DOHH2 (cell line): ENCODE measurements around the gene ZNF282.
A peak's percentile ranks its signal among the peaks of the same experiment; 100 is the strongest.

Experiments
- H3F3A ChIP-seq: fragments of 200-600 bp; sonication (generic), shearing (Covaris generic); 2 replicates; pipeline ENCODE4 v1.6.0; 2016; ENCODE audit warnings: antibody characterized with exemption, mild to moderate bottlenecking; ENCODE audit not compliant: control insufficient read depth, insufficient read depth
- H3K27ac ChIP-seq: fragments of 200-600 bp; sonication (generic); 2 replicates; pipeline ENCODE4 v1.5.1; 2014; ENCODE audit warnings: low read depth, mild to moderate bottlenecking, low read length, moderate library complexity
- H3K27me3 ChIP-seq: fragments of 200-600 bp; sonication (generic); 2 replicates; pipeline ENCODE4 v1.6.1; 2014; ENCODE audit warnings: mild to moderate bottlenecking, low read length, mixed read lengths; ENCODE audit not compliant: control insufficient read depth
- H3K36me3 ChIP-seq: fragments of 200-600 bp; sonication (generic); 2 replicates; pipeline ENCODE4 v1.6.1; 2014; ENCODE audit warnings: mild to moderate bottlenecking, low read length, moderate library complexity, mixed read lengths; ENCODE audit not compliant: control insufficient read depth
- H3K4me1 ChIP-seq: fragments of 200-600 bp; sonication (generic); 2 replicates; pipeline ENCODE4 v1.6.1; 2014; ENCODE audit warnings: mild to moderate bottlenecking, low read length, mixed read lengths; ENCODE audit not compliant: control insufficient read depth
- H3K4me2 ChIP-seq: fragments of 200-600 bp; sonication (generic); 2 replicates; pipeline ENCODE4 v1.6.0; 2014; ENCODE audit warnings: mild to moderate bottlenecking, low read length, moderate library complexity
- H3K4me3 ChIP-seq: fragments of 200-600 bp; sonication (generic); 2 replicates; pipeline ENCODE4 v1.5.1; 2014; ENCODE audit warnings: mild to moderate bottlenecking, low read length, mixed read lengths
- H3K79me2 ChIP-seq: fragments of 200-600 bp; sonication (generic); 2 replicates; pipeline ENCODE4 v1.6.1; 2014; ENCODE audit warnings: mild to moderate bottlenecking, low read length, mixed read lengths; ENCODE audit not compliant: control insufficient read depth
- H3K9me2 ChIP-seq: fragments of 200-600 bp; sonication (generic); replicated peaks from 2 replicates; pipeline ENCODE4 v1.6.1; 2014; ENCODE audit warnings: mild to moderate bottlenecking, low read length, mixed read lengths; ENCODE audit not compliant: control insufficient read depth
- H3K9me3 ChIP-seq: fragments of 200-600 bp; sonication (generic); 2 replicates; pipeline ENCODE4 v1.6.1; 2014; ENCODE audit warnings: antibody characterized with exemption, low read length, mixed read lengths; ENCODE audit not compliant: control insufficient read depth, insufficient read depth
- H4K20me1 ChIP-seq: fragments of 200-600 bp; sonication (generic); 2 replicates; pipeline ENCODE4 v1.6.0; 2014; ENCODE audit warnings: low read depth, mild to moderate bottlenecking, antibody characterized with exemption, low read length, moderate library complexity; ENCODE audit not compliant: control insufficient read depth, insufficient read depth
- EZH2phosphoT487 ChIP-seq: fragments of 200-600 bp; sonication (generic); IDR thresholded peaks from 2 replicates; pipeline ENCODE4 v1.6.1; 2017; ENCODE audit warnings: borderline replicate concordance, mild to moderate bottlenecking, antibody characterized with exemption, low read length, moderate library complexity, mixed read lengths
- TF ChIP-seq, protein P1 (sequence below): fragments of 200-600 bp; sonication (generic); IDR thresholded peaks from one replicate; pipeline ENCODE4 v1.5.1; 2014; ENCODE audit warnings: antibody characterized with exemption, mild to moderate bottlenecking, low read depth, low read length; ENCODE audit not compliant: poor library complexity, severe bottlenecking

ZNF282 gene

DNA sequence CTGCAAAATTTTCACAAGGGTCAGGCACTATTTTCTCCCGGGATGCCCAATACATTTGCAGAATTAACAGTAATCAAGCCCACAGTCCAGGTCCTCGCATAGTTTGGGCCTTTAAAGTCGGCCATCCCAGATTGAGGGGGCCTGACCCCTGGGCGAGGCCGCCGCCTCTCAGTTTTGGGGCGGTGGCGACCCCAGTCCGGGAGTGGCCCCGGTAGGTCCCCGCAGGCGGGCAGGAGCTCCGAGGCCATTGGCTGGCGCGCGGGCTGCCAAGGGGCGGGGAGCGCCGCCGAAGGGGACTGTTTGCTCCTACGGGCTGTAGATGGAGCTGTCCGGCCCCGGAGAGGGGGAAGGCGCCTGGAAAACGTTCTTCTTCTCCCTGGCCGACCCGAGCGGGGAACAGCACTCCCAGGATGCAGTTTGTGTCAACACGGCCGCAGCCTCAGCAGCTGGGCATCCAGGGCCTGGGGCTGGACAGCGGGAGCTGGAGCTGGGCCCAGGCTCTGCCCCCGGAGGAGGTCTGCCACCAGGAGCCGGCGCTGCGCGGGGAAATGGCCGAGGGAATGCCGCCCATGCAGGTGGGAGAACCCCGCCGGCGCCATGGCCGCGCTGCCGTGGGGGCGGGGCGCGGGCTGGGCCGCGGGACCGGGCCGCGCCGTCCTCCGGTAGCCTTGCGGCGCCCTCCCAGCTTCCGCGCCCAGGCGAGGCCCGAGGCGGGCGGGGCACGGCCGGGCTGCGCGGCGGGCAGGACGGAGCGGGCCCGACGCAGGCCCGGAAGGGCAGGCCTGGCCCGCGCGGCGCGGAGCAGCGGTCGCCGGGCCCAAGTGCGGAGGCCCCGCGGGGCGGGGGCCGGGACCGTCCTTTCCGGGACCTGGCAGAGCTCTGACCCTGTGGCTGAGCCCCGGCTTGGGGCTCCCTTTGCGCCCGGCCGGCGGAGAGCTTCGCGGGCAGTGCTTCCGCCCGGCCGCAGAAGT is at the start of gene ZNF282:
TSS of gene ZNF282 (plus strand) at position 367 of the 971 bp plus-strand sequence. CDS start at position 411, 44 bp downstream.
- Histone ChIP-seq H3F3A (peaks cover 7% of the 10 kb centered on the region), H3K9me2 (no peaks in the 10 kb centered on the region), H3K36me3 (peaks cover 32% of the 10 kb centered on the region), H3K4me1 (peaks cover 30% of the 10 kb centered on the region), H3K27ac (peak within 1 kb of the TSS; percentile 63), H4K20me1 (no peaks in the 10 kb centered on the region), H3K79me2 (peaks cover 53% of the 10 kb centered on the region), H3K27me3 (no peaks in the 10 kb centered on the region), H3K4me3 (peak within 1 kb of the TSS; percentile 93), H3K9me3 (no peaks in the 10 kb centered on the region), H3K4me2 (peak within 1 kb of the TSS; percentile 93)
- TF ChIP-seq, protein P1, sequence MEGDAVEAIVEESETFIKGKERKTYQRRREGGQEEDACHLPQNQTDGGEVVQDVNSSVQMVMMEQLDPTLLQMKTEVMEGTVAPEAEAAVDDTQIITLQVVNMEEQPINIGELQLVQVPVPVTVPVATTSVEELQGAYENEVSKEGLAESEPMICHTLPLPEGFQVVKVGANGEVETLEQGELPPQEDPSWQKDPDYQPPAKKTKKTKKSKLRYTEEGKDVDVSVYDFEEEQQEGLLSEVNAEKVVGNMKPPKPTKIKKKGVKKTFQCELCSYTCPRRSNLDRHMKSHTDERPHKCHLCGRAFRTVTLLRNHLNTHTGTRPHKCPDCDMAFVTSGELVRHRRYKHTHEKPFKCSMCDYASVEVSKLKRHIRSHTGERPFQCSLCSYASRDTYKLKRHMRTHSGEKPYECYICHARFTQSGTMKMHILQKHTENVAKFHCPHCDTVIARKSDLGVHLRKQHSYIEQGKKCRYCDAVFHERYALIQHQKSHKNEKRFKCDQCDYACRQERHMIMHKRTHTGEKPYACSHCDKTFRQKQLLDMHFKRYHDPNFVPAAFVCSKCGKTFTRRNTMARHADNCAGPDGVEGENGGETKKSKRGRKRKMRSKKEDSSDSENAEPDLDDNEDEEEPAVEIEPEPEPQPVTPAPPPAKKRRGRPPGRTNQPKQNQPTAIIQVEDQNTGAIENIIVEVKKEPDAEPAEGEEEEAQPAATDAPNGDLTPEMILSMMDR, result peak; percentile 81
- TF ChIP-seq EZH2phosphoT487, result no peak

DNA sequence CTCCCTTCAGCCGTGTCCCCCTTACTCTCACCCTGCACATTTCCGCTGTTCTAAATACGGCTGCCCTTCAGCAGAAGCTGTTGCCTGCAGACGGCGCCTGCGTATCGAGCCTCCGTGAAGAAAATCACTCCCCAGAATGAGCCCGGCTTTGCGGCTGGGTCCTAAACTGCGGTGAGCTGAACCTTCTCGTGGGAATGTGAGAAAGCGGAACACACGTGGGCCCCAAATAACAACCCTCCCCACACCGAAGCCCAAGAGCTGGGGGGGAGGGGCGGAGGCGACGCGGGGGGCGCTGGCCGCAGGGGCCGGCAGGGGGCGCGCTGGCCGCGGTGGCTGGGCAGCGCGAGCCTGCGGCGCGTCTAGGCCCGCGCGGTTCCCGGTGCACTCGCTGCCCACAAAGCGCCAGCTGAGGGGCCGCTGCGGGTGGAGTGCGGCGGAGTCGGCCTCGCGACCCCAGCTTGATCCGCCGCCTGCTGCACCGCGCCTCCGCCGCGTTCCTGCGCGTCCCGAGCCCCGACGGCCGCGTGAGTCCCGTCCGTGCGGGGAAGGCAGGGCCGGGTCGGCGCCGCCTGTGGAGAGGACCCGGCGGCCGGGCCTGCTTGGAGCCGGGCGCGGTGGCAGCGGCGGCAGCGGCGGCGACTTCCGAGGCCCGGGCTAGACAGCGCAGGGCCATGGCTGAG is 48.1 kb upstream of the ZNF282 start, which contains the start of gene ZNF398:
TSS of gene ZNF398 (plus strand) at position 382 of the 680 bp plus-strand sequence. CDS start at position 672, 290 bp downstream.
- H3K4me3 ChIP-seq, result peak within 1 kb of the TSS; percentile 72
- no peaks in the 10 kb centered on the region for H3K9me2 ChIP-seq
- no peaks in the 10 kb centered on the region for H3K27me3 ChIP-seq
- H3K79me2 ChIP-seq, result peaks cover 88% of the 10 kb centered on the region
- no peaks in the 10 kb centered on the region for H4K20me1 ChIP-seq
- peak within 1 kb of the TSS; percentile 92 for H3K27ac ChIP-seq
- H3K4me2 ChIP-seq, result peak within 1 kb of the TSS; percentile 91
- peaks cover 32% of the 10 kb centered on the region for H3F3A ChIP-seq
- H3K36me3 ChIP-seq, result peaks cover 28% of the 10 kb centered on the region
- no peaks in the 10 kb centered on the region for H3K9me3 ChIP-seq
- H3K4me1 ChIP-seq, result peaks cover 34% of the 10 kb centered on the region
- no peak for TF ChIP-seq EZH2phosphoT487
- TF ChIP-seq, protein P1, result peak; percentile 74

DNA sequence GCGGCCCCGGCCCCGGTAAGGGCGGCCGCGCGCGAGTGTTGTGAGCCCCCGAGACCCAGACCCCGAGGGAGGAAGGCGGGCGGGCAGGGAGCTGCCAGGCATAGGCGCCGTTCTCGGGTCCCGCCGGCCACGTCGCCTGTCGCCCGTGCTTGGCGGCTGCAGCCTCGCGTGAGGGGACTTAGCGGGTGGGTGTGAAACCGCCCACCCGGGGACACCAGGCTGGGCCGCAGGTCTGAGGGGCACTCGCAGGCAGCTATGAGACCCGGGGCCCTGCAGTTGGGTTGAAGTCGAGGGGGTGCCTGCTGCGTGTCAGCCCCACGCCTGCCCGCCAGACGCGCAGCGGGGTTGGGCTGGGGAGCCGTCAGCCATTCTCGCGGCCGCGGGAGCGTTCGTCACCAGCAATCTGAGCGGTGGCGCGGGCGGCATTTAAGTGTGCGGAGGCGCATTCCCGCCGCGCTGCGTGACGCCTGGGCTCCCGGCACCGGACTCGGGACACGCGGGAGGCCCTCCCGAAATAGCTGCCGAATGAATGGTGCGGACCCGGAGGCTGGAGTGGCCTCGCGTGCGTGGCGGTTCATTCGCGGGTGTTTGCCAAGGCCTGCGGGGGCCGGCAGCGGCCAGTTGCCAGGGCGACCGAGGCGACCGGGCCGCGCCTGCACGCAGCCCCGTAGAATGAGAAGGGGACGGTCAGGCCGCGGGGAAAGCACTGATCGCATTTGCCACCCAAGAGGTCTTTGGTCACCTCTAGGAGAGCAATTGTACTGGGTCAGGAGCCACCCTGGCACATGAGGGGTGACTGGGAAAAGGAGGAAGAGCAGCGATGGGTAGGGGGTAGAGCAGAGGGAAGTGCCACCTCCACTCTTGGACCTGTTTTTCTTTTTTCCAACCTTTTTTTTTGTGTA is 47.3 kb upstream of the ZNF282 start:
- Histone ChIP-seq H3K4me1 (peaks cover 34% of the 10 kb centered on the region), H3K36me3 (peaks cover 24% of the 10 kb centered on the region), H3K27me3 (no peaks in the 10 kb centered on the region), H3K4me2 (peak overlapping the region; percentile 91), H3K9me2 (no peaks in the 10 kb centered on the region), H3K79me2 (peaks cover 91% of the 10 kb centered on the region), H3K27ac (peak overlapping the region; percentile 92), H3K9me3 (no peaks in the 10 kb centered on the region), H4K20me1 (no peaks in the 10 kb centered on the region), H3F3A (peaks cover 31% of the 10 kb centered on the region), H3K4me3 (peak overlapping the region; percentile 72)
- no peak for TF ChIP-seq EZH2phosphoT487
- TF ChIP-seq, protein P1, result peak; percentile 8
